ENCODE measurements around the gene HEPACAM2.

The HEPACAM2 gene

GRCh38 chr7:93228302-93228701, 2.0 kb upstream of the HEPACAM2 start:
- no peak overlapping the region for H3K27ac ChIP-seq
- peak; percentile 92 for TF ChIP-seq CTCF (conservative IDR thresholded peaks at IDR 0.05)
- no peak for TF ChIP-seq ZFX (IDR thresholded peaks at IDR 0.05)

- TF ChIP-seq ZFX (IDR thresholded peaks at IDR 0.05) = no peak
- no peak for TF ChIP-seq CTCF (conservative IDR thresholded peaks at IDR 0.05)
- H3K27ac ChIP-seq = no peak overlapping the region
These were observed 6.4 kb downstream of the HEPACAM2 start for GRCh38 chr7:93219868-93220267.

GRCh38 chr7:93218997-93219827, 7.1 kb downstream of the HEPACAM2 start:
- H3K27ac ChIP-seq = no peak overlapping the region
- no peak for TF ChIP-seq CTCF (conservative IDR thresholded peaks at IDR 0.05)
- TF ChIP-seq ZFX (IDR thresholded peaks at IDR 0.05) = no peak

GRCh38 chr7:93212881-93213280, 13.4 kb downstream of the HEPACAM2 start:
- H3K27ac ChIP-seq = no peak overlapping the region
- TF ChIP-seq CTCF (conservative IDR thresholded peaks at IDR 0.05) = no peak
- TF ChIP-seq ZFX (IDR thresholded peaks at IDR 0.05) = no peak

- no peak for TF ChIP-seq ZFX (IDR thresholded peaks at IDR 0.05)
- no peak for TF ChIP-seq CTCF (conservative IDR thresholded peaks at IDR 0.05)
- H3K27ac ChIP-seq = no peak overlapping the region
These were observed 14.9 kb downstream of the HEPACAM2 start for GRCh38 chr7:93211228-93211818.

- TF ChIP-seq CTCF (conservative IDR thresholded peaks at IDR 0.05) (no peak), ZFX (IDR thresholded peaks at IDR 0.05) (no peak)
- H3K27ac ChIP-seq = no peak overlapping the region
These were observed 21.2 kb downstream of the HEPACAM2 start for GRCh38 chr7:93205046-93205445.

- H3K27ac ChIP-seq = no peak overlapping the region
- TF ChIP-seq ZFX (IDR thresholded peaks at IDR 0.05) (no peak), CTCF (conservative IDR thresholded peaks at IDR 0.05) (no peak)
These were observed 22.8 kb downstream of the HEPACAM2 start for GRCh38 chr7:93203496-93203895.
